Measurements from ENCODE around the gene CELSR1.

Gene CELSR1

GRCh38 chr22:46443850-46444389, 93.5 kb downstream of the CELSR1 start:
- DNase-seq (ENCODE audit: low read depth) = no peak

- DNase-seq (ENCODE audit: low read depth) = no peak
Measured at GRCh38 chr22:46442217-46442853, 95.1 kb downstream of the CELSR1 start.

GRCh38 chr22:46439576-46440465, 97.6 kb downstream of the CELSR1 start:
- DNase-seq (ENCODE audit: low read depth) = no peak

GRCh38 chr22:46439111-46439510, 98.3 kb downstream of the CELSR1 start:
- no peak for DNase-seq (ENCODE audit: low read depth)

GRCh38 chr22:46437671-46438440, 99.6 kb downstream of the CELSR1 start:
- no peak for DNase-seq (ENCODE audit: low read depth)

- DNase-seq (ENCODE audit: low read depth) = no peak
Measured at GRCh38 chr22:46436595-46437175, 100.7 kb downstream of the CELSR1 start.

- DNase-seq (ENCODE audit: low read depth) = no peak
Measured at GRCh38 chr22:46433318-46433717, 104.1 kb downstream of the CELSR1 start.

GRCh38 chr22:46432164-46433068, 105.0 kb downstream of the CELSR1 start:
- peak; percentile 1 for DNase-seq (ENCODE audit: low read depth)

GRCh38 chr22:46430961-46431838, 106.2 kb downstream of the CELSR1 start:
- no peak for DNase-seq (ENCODE audit: low read depth)

GRCh38 chr22:46429325-46429853, 108.0 kb downstream of the CELSR1 start:
- DNase-seq (ENCODE audit: low read depth) = no peak

GRCh38 chr22:46428602-46429324, 108.7 kb downstream of the CELSR1 start:
- no peak for DNase-seq (ENCODE audit: low read depth)

GRCh38 chr22:46428171-46428570, 109.2 kb downstream of the CELSR1 start:
- DNase-seq (ENCODE audit: low read depth) = no peak

- DNase-seq (ENCODE audit: low read depth) = no peak
Measured at GRCh38 chr22:46425016-46425415, 112.4 kb downstream of the CELSR1 start.

GRCh38 chr22:46424496-46424895, 112.9 kb downstream of the CELSR1 start:
- DNase-seq (ENCODE audit: low read depth) = no peak

- DNase-seq (ENCODE audit: low read depth) = no peak
Measured at GRCh38 chr22:46422896-46423295, 114.5 kb downstream of the CELSR1 start.

GRCh38 chr22:46421267-46421666, 116.2 kb downstream of the CELSR1 start:
- peak; percentile 5 for DNase-seq (ENCODE audit: low read depth)

- DNase-seq (ENCODE audit: low read depth) = no peak
Measured at GRCh38 chr22:46419754-46420571, 117.5 kb downstream of the CELSR1 start.

GRCh38 chr22:46418827-46419226, 118.6 kb downstream of the CELSR1 start:
- no peak for DNase-seq (ENCODE audit: low read depth)
